Heart right ventricle (tissue), 16 donors: Measurements from ENCODE around the gene NUF2. TPM values are rescaled to one million over a fixed set of nuclear protein-coding genes. Genes with fewer than 3 reads are reported as not detected.
"Not testable (repeated sequence)": the region's sequence is repeated elsewhere in the genome, so short reads cannot be mapped to it uniquely, and the experiment has no call there.

Source experiments
- ATAC-seq, 8 donors: fragments of 200-7000 bp; cut with Tn5 transposase; one replicate each; pipeline ENCODE4 v1.9.1; 2020; ENCODE audit warnings: mild to moderate bottlenecking in 8 of 8, moderate library complexity in 8 of 8, moderate number of reproducible peaks in 1 of 8
- DNase-seq, 2 donors: peaks; one replicate each; pipeline ENCODE4 v3.0.0-alpha.2; 2020
- H3K27ac ChIP-seq, 10 donors: fragments of 200-600 bp; sonication (generic) in 2 of 10; one replicate each; pipeline versions ENCODE4 v1.5.0 to v1.8.0; 2020 to 2022; ENCODE audit warnings: mild to moderate bottlenecking in 3 of 10
- H3K27me3 ChIP-seq, 7 donors: fragments of 200-600 bp; one replicate each; pipeline ENCODE4 v1.8.0; 2021 to 2022; ENCODE audit warnings: mild to moderate bottlenecking in 2 of 7
- H3K36me3 ChIP-seq, 9 donors: fragments of 200-600 bp; sonication (generic) in 1 of 9; one replicate each; pipeline versions ENCODE4 v1.5.0 to v1.8.0; 2020 to 2022; ENCODE audit warnings: mild to moderate bottlenecking in 2 of 9
- H3K4me1 ChIP-seq, 9 donors: fragments of 200-600 bp; sonication (generic) in 1 of 9; one replicate each; pipeline versions ENCODE4 v1.5.0 to v1.8.0; 2020 to 2022; ENCODE audit warnings: mild to moderate bottlenecking in 4 of 9
- H3K4me3 ChIP-seq, 10 donors: fragments of 200-600 bp; sonication (generic) in 2 of 10; one replicate each; pipeline versions ENCODE4 v1.5.0 to v1.8.0; 2020 to 2022; ENCODE audit warnings: mild to moderate bottlenecking in 7 of 10, moderate library complexity in 2 of 10
- H3K9me3 ChIP-seq, 11 donors: fragments of 200-600 bp in 10 of 11; sonication (generic) in 2 of 11; one replicate each; pipeline versions ENCODE4 v1.5.0 to v1.8.0; 2013 to 2022; ENCODE audit warnings: mild to moderate bottlenecking in 2 of 11, control low read depth in 1 of 11, moderate library complexity in 1 of 11
- CTCF ChIP-seq, 9 donors: fragments of 200-600 bp; sonication (generic) in 2 of 9; IDR thresholded peaks; one replicate each; pipeline versions ENCODE4 v1.5.0 to v1.8.0; 2021 to 2022; ENCODE audit warnings: antibody characterized with exemption in 9 of 9, mild to moderate bottlenecking in 5 of 9, moderate library complexity in 1 of 9
- WGBS, 2 donors: extraction: QIAGEN DNeasy Blood & Tissue Kit; methylation state at CpG; one replicate each; pipeline ENCODE4 v1.1.7; 2013; ENCODE audit warnings: inconsistent platforms in 1 of 2; 5-methylcytosine and 5-hydroxymethylcytosine counted together
- intact Hi-C, 10 donors: fragments of 100-400 bp; cut with DNase I; formaldehyde crosslinking; loops; one replicate each; pipeline versions ENCODE4 v1.11.1 to v1.14.2; 2022
- polyA plus RNA-seq, 2 donors: library from polyadenylated mRNA; stranded (reverse); fragments of 200-250 nt; gene quantifications; one replicate each; pipeline ENCODE4 v1.2.3, GENCODE V29; 2013
- total RNA-seq, 10 donors: library from RNA; stranded (reverse); fragmentation: NEBNext Ultra II Directional in 3 of 10; extraction: Animal tissue kit (Norgen Biotek cat#: 25700) in 3 of 10; gene quantifications; one replicate each; pipeline versions ENCODE4 v1.2.1 to v1.2.4, GENCODE V29; 2021 to 2023
- donor health status: Arrhythmogenic right ventricular cardiomyopathy.
- donor health status: ischemic (EF 13 %, LVEDD 7.1; RV severe dilation, severe dysfunction).
- donor health status: healthy with polysubstance abuse.
- donor health status: DM: no; HTN: yes; CAD: no.
- donor health status: DM: no; HTN: no; CAD: no.
- donor health status: ischemic (EF 25% LVEDD 6.9; RV normal size, moderate dysfunction).
- donor health status: ischemic (EF 25% LVEDD 5.7; RV mildly dilated, moderate dysfunction).
- donor health status: healthy.
- donor health status: DM: yes; HTN: yes; CAD: no.
- donor health status: Ischemic cardiomyopathy.
- donor health status: ischemic (EF 35%, LVEDD 5.7; RV mildly dilated, moderate dysfunction).
- donor health status: nonischemic (EF 11% LVEDD 7.7; RV severe dilation, severe dysfunction).
- donor health status: DM: yes; HTN: yes; CAD: no.
- donor health status: PGD.
- donor health status: ischemic (EF 29% LVEDD 5.4; RV normal size, mild dysfunction).
- donor health status: nonischemic (EF 23%, LVEDD 6.1; RV moderate dilation, normal function).

Gene NUF2
- total and polyA plus RNA-seq, 12 donors, result 0.15 to 2.5 (median 0.37) TPM; not detected in 5

- DNase-seq, result no peak
Measured at GRCh38 chr1:163346326-163346870, 24.6 kb downstream of the NUF2 start.

GRCh38 chr1:163347106-163347505, 25.4 kb downstream of the NUF2 start:
- TF ChIP-seq CTCF (IDR thresholded peaks at IDR 0.05), result no peak
- Histone ChIP-seq H3K27ac (no peak overlapping the region), H3K4me1 (no peaks in the 10 kb centered on the region), H3K36me3 (peaks cover 0 to 28% (median 0%) of the 10 kb centered on the region in 9 donors), H3K4me3 (no peak overlapping the region), H3K27me3 (no peaks in the 10 kb centered on the region), H3K9me3 (no peaks in the 10 kb centered on the region)
- DNase-seq, result no peak
- WGBS, 2 donors, result 97 to 100% methylated on average over 2 of the region's 2 CpGs
- no peak for ATAC-seq
- intact Hi-C loops, result no loop called here

More at GRCh38 chr1:163346326-163346870, 24.6 kb downstream of the NUF2 start:
- Histone ChIP-seq H3K4me3 (no peak overlapping the region), H3K27me3 (no peaks in the 10 kb centered on the region), H3K27ac (no peak overlapping the region), H3K9me3 (no peaks in the 10 kb centered on the region), H3K36me3 (peaks cover 0 to 25% (median 0%) of the 10 kb centered on the region in 9 donors), H3K4me1 (no peaks in the 10 kb centered on the region)
- WGBS, 2 donors, result 73 to 100% methylated on average over 4 of the region's 4 CpGs
- no peak for TF ChIP-seq CTCF (IDR thresholded peaks at IDR 0.05)
- intact Hi-C loops, result no loop called here
- ATAC-seq, result no peak

DNA sequence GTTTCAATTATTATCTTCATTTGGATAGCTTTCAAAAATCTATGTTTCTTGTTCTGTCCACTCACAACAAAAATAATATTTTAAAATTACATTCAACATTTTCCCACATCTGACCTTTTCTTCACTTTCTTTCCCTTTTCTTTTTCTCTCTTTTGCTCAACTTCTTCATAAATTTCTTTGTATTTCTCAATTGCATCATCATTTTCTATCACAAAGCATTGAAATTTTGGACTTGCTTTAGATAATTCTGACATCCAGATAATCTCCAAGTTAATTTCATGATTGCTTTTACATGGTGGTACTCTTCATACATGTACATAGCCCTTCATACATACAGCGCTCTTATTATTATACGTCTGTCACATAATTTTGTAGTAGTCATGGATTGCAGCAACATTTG, 30.2 kb downstream of the NUF2 start:
- Histone ChIP-seq H3K9me3 (no peaks in the 10 kb centered on the region), H3K4me1 (no peaks in the 10 kb centered on the region), H3K27ac (no peak overlapping the region), H3K27me3 (no peaks in the 10 kb centered on the region), H3K36me3 (peaks cover 0 to 35% (median 0%) of the 10 kb centered on the region in 9 donors), H3K4me3 (no peak overlapping the region)
- ATAC-seq, result no peak
- no peak for TF ChIP-seq CTCF (IDR thresholded peaks at IDR 0.05)
- DNase-seq, result no peak
- intact Hi-C loops, result loop anchor here in 3 of 10 donors (10.0 kb wide), 1 partner anchor 1723 kb away; no protein-coding TSS in a partner anchor
- 99% methylated on average over 2 of the region's 2 CpGs for WGBS, 2 donors

DNA sequence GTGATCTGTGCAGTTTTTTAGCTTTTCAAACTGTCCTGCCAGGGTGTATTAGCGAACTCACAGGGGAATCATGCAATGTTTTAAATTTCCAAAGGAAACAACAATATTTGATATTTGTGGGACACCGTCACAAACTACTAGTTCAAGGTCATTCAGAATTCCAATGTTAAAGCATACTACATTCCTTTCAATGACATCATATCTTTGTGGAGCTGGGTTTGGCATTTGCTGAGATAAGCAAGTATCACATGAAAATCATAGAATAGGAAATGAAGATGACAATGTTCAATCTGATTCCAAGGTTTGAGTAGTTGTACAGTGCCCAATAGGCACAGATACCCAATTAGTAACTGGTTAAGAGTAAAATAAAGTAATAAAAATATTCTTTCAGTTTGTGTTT, 35.6 kb downstream of the NUF2 start:
- Histone ChIP-seq H3K27ac (no peak overlapping the region), H3K36me3 (peaks cover 0 to 4% (median 0%) of the 10 kb centered on the region in 9 donors), H3K27me3 (peaks cover 0 to 5% (median 0%) of the 10 kb centered on the region in 7 donors), H3K4me3 (no peak overlapping the region), H3K9me3 (no peaks in the 10 kb centered on the region), H3K4me1 (peaks cover 0 to 4% (median 0%) of the 10 kb centered on the region in 9 donors)
- 57 to 63% methylated on average over 2 of the region's 2 CpGs for WGBS, 2 donors
- intact Hi-C loops, result loop anchor here in 4 of 10 donors (5.0 to 10.0 kb wide), 2 partner anchors 1715 to 1717 kb away; no protein-coding TSS in a partner anchor
- no peak for TF ChIP-seq CTCF (IDR thresholded peaks at IDR 0.05)
- DNase-seq (no peak), ATAC-seq (no peak)

DNA sequence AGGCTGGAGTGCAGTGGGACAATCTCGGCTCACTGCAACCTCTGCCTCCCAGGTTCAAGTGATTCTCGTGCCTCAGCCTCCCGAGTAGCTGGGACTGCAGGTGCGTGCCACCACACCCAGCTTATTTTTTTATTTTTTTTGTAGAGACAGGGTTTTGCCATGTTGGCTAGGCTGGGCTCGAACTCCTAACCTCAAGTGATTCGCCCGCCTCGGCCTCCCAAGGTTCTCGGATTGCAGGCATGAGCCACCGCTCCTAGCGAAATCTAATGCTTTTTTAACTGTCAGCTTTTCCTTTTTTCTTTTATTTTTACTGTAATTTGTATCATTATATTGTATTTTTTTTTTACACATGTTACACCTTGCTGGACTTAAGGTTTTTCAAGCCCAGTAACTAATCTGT, 36.4 kb downstream of the NUF2 start:
- H3K36me3 ChIP-seq, H3K4me1 ChIP-seq, H3K9me3 ChIP-seq, H3K27ac ChIP-seq, DNase-seq, H3K4me3 ChIP-seq, H3K27me3 ChIP-seq, ATAC-seq: not testable (repeated sequence)
- 95 to 96% methylated on average over 11 of the region's 11 CpGs for WGBS, 2 donors
- intact Hi-C loops, result loop anchor here in 4 of 10 donors (5.0 to 10.0 kb wide), 2 partner anchors 1714 to 1717 kb away; no protein-coding TSS in a partner anchor
